Testis (tissue), 2 donors: ENCODE results near the gene IPO4.

Experiments
- CTCF ChIP-seq, 3 experiments: fragments of 450-650 bp in 2 of 3; fragments of 200-600 bp in 1 of 3; sonication (generic) in 1 of 3; IDR thresholded peaks; one replicate each; pipeline ENCODE4 v1.5.1; 2016 to 2019; ENCODE audit warnings: antibody characterized with exemption in 3 of 3, mild to moderate bottlenecking in 2 of 3, moderate library complexity in 1 of 3
- POLR2A ChIP-seq: fragments of 450-650 bp; IDR thresholded peaks from one replicate; pipeline ENCODE4 v1.6.1; 2017; ENCODE audit warnings: antibody characterized with exemption, mild to moderate bottlenecking, moderate library complexity

- TF ChIP-seq POLR2A (no peak), CTCF (IDR thresholded peaks at IDR 0.05) (no peak)
These were observed 53.1 kb downstream of the IPO4 start for GRCh38 chr14:24135584-24135833.
